SIG-M5 treated with dmso at 0.1 percent for 504 hours (cell line): ENCODE measurements around the gene CLCN4.

Experiments
- DNase-seq: peaks from one replicate; lab custom pipeline; 2025; ENCODE audit not compliant: unreplicated experiment; lab: John Stamatoyannopoulos, UW

The CLCN4 gene

DNA sequence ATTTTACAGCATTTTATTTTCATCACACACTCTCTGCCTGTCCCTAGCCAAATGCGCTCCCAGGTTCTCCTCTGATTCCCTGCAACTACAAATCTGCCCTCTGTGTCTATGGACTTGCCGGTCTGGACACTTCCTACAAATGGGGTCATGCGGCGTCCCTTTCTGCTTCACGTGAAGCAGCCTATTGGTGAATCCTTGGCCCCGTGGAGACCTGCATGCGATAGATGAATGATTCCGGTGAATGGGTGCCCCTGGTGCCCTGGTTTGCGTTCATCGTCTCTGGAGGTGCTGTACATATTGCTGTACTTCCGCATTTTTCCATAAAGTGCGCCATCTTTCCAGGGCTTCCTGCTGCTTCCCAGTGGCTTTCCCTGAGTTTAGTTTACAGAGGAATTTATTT, 27.5 kb upstream of the CLCN4 start:
- DNase-seq = no peak

DNA sequence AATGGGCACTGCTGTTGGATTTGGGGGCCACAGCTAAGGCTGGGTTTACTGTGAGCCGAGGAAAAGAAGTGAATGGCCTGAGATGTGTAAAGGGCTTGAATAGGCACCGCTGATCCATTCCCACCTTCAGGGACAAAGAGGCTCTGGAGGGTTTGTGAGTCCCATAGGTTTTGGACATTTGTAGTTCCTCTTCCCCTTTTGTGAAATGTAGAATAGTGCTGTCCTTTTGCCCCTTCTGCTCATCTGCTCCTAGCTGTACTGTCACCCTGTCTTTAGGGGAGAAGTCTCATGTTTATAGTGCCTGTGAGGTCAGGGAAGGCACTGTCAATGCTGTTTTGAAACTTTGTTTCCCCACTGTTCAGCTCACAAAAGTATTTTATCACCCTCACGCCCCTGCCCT, 26.4 kb upstream of the CLCN4 start:
- peak; percentile 4 for DNase-seq

DNA sequence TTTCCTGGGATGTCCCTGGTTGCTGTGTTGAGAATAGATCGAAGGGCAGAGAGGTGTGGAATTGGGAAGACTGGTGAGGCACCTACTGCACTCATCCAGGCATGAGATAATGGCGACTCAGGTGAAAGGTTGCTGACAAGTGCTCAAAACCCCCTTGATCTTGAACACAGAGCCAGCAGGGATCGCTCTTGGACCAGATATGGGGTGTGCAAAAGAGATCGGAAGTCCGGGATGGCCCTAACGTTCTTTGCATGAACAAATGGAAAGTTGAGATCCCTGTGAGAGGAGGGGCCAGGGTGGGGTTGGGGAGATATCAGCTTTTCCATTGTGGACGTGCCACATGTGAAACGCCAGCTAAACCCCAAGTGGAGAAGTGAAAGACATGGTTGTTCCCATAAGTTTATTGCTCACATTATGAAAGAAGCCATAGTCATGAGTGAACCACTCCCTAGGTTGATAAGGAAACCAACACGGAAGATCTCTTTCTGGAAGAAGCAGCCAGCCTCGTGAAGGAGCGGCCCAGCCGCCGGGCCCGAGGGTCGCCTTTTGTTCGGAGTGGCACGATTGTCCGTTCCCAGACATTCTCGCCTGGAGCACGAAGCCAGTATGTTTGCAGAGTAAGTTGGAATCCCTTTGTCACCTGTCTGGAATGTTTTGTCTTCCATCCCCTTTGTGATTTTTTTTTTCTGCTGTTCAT, 22.6 kb upstream of the CLCN4 start:
- no peak for DNase-seq

DNA sequence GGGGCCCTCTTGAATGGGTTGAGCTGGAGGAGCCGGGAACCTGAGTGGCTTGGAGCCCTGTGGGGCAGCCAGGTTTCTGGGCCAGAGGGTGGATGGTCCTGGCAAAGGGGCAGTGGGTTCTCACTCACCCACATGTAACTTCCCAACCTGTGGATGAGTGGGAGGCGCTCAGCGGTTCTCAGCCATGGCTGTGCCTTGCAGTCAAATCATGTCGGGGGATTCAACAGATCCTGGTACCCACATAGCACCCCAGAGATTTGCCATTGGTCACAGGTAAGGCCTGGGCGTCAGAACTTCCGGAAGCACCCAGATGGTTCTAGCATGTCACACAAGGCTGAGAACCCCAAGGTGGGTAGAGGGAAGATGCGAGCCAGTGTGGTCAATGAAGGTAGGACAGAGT, 21.9 kb upstream of the CLCN4 start:
- no peak for DNase-seq

DNA sequence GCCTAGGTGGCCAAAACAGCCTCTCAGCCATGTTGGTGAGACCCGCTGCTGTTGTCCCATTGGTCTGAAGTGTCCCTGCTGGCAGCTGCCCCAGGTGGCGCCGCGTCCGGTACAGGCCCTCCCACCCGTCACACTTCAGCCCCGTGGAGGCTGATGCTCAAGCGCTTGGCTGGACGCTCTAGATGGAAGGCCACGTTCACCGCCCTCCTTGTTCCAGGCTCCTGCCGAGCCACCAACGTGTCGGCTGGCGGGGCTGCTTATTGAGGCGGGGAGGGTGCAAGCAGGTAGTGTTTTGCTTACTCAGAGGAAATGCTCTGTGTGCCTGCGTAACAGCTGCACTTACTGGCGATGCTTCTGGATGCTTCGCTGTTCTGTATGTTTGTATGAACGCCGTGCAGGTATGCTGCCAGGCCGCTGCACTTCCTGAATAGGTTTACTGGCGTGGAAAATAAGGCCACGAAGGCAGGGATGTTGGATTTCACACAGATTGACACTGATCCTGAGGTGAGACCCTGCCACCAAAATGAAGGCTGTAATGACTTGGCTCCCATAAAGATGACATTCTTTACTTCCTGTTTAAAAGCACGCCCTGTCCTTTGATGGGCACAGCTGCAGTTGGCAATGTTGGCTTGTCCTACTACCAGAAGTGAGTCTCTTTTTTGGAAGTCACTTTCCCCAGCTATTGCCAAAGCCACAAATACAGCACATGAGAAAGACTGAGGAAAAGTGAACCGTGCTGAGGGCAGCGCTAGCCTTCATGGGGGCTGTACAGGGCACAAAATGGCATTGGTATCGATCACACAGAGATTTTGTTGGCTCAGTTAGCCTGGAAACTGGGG, 21.0 kb upstream of the CLCN4 start:
- no peak for DNase-seq

DNA sequence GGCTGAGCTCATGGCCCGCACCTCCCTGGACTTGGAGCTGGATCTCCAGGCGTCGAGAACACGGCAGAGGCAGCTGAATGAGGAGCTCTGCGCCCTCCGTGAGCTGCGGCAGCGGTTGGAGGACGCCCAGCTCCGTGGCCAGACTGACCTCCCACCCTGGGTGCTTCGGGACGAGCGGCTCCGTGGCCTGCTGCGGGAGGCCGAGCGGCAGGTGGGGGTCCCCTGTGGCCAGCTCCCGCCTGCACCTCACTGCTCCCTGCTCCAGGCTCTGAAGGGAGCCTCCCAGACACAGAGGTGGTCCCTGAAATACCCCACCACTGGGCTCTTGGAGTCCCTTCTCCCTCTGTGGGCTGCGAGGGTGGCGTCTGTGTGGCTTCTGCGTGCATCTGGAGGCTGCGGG, 18.0 kb upstream of the CLCN4 start:
- DNase-seq = no peak

DNA sequence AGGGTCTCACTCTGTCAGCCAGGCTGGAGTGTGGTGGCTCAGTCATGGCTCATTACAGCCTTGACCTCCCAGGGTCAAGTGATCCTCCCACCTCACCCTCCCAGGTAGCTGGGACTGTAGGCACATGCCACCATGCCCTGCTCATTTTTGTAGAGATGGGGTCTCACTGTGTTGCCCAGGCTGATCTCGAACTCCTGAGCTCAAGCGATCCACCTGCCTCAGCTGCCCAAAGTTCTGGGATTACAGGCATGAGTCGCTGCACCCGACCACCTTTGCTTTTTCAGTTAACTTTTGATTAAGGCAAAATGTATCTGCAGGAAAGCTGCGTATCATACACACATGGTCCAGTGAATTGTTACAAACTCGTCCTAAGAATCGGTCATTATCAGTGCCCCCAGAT, 16.5 kb upstream of the CLCN4 start:
- DNase-seq = no peak

DNA sequence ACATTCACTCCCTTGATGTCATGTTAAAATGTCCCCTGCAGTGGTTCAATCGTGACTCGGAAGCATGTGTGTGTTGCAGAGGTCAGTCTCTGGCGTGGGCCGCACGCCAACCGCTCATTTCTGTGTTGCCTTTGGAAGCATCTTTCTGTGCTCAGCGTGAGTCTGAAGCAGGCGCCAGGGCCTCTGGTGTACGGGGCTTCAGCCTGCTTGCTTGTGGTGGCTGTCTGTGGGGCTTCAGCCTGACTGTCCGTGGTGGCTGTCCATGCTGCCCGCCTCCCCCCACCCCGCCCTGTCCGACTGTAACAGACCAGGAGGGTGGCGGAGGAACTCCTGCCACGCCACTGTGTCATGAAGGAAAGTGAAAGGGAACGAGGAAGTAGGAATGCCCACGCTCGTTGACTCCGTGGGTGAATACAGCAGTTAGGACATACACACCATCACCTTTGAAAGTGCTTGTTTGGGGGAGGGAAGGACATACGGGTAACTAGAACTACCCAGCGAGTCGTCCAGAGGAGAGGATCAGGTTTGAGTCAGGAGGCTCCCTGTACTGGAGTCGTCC, 14.7 kb upstream of the CLCN4 start:
- DNase-seq = no peak

DNA sequence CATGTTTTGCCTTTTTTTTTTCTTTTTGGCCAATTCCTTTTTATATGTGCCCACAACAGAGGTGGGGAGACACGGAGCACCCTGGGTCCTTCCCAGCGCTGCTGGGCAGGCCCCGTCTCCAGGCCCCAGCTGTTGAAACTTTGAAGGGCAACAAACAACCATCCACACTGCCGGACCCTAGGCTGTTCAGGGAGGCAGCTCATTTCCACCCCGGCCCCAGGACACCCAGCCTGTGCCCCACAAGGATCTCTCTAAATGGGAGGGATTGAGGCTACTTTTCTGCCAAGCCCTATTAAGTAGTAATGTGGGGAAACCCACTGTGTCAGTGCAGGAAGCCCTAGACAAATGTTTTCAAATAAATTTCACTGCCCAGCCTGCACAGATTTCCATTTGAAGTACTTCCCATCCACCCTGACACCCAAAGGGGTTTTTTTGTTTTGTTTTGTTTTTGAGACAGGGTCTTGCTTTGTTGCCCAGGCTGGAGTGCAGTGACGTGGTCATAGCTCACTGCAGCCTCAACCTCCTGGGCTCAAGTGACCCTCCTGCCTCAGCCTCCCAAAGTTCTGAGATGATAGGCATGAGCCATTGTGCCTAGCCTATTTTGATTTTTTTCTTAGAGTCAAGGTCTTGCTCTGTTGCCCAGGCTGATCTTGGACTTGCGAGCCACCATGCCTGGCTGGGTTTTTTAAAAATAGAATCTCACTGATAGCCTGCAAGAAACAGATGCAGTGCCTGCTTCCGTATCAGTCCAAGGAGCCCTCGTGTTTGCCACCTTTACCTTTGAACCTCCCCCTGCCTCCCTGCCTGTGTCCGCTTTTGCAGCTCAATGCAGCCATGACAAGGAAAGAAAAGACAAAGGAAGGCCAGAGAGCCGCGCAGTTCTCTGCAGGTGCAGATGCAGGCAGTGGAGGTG, 13.4 kb upstream of the CLCN4 start:
- DNase-seq = no peak

DNA sequence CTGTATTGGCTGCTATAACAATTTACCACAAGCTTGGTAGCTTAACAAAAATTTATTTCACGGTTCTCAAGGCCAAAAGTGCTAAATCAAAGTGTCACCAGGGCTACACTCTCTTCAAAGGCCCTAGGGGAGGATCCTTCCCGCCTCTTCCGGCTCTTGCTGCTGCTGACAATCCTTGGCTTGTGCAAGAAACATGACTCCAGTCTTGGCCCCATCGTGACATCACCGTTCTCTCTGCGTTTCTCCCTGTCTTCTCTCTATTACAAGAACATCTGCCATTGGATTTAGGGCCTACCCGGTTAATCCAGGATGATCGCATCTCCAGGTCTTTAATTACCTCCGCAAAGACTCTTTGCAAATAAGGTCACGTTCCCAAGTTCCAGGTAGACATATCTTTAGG, 10.4 kb upstream of the CLCN4 start:
- no peak for DNase-seq

DNA sequence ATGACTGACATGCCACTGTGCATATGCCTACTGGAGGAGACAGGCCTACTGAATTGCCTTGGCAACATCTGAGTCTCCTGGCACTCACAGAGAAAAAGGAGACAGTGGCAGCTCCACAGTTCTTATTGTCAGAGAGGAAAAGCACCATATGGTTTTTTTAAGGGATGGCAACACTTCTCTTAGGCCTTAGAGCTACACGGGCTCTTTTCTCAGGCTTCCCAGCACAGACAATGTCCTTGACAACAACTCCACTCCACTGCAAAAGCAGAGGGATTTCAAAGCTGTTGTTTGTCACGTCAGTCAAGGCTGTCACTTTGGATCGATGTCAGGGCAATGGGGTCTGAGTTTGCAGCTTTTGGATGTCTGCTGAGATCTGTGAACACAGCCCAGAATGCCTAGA, 4.7 kb upstream of the CLCN4 start:
- DNase-seq = no peak

DNA sequence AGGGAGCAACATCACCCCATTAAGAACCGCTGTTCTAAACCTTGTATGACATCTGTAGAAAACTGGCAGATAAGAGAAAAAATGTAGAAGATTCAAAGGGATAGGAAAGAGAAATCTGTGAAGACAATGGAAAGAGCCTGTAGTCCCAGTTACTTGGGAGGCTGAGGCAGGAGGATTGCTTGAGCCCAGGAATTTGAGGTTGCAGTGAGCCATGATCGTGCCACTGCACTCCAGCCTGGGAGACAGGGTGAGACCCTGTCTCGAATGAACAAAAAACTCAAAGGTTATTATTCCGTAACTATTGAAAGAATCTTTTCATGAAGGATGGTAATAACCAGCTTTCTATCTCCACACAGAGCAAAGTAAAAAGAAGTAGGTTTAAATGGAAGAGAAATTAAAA, 1.6 kb upstream of the CLCN4 start:
- DNase-seq = no peak

DNA sequence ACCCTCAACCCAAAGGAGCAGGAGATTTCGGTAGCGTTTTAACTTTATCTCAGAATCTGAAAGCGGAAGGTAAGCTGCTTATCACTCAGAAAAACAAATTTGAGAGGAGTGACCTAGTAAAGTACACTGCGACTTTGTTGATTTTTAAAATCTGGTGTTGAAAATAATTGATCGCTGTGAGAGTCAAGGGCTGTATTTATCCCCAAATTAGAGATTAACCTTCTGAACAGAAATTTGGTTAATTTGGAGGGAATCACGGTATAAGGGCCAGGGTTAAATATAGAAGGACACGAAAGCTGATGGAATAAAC, 212 bp downstream of the CLCN4 start:
- no peak for DNase-seq

DNA sequence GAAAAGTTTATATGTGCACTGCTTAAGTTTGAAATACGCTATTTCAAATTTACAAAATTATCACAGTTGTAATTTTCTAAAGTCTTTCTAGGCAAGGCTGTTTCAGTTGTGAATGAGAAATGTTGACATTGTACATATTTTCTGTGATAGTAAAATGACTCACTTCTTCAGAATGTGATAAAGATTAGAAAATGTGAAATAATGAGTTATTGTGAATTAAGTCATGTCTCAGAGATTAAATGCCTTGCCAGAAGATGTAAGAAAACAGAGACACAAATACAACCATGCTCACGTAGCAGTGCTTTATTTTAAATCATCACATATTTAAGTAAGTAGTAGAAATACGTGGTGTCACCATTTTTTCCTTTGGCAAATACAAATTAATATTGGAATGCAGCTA, 768 bp downstream of the CLCN4 start:
- DNase-seq = no peak

DNA sequence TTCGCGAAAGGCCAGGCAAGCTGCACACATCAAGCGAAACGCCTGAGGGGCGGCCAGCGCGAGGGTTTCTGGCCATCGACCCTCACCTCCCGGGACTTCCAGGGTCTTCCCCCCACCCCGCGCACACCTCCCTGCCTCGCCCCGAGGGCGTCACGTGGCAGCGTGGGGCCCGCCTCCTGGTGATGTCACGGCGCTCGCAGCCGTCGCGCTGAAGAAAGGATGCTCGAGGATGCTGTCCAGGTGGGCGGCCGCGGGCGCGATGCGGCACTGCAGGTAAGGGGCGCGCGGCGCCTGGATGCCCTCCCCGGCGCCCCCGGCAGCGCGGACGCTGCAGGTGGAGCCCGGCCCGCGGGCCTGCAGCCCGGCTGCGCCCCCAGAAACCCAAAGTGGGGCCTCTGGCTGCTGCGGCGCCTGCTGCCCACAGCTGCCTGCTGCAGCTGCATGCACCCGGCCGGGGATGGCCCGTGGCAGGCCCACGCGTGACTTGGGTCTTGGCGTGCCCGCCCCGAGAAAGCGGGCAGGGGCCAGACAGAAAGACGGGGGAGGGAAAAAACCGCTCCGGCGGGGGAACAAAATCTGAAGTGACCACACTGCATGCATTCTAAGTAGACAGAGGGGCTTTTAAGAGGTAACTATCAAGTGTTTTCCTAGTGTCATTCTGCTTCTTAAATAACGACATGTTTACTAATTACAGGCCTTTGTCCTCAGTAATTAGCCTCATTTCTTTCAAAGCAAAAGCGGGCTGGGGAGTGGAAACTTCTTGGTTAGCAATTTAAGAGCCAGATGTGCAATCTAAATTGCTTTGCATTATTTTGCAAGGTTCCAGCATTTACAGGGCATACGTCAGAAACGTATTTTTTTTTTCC, 1.7 kb downstream of the CLCN4 start:
- DNase-seq = no peak

DNA sequence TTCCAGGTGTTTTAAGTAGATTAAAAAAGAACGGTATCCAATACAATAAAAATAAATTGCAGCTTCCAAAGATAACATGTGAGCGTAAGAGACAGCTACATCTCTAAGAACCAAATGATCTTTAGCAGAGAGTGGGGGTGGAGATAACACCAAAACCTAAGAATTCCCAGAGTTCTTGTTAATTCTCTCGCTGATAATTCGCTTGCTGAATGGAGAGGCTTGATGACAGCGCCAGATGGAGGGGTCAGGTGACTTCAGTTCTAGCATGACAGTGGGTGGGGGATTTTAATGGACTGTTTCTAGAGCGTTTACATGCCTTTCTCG, 2.3 kb downstream of the CLCN4 start:
- no peak for DNase-seq

DNA sequence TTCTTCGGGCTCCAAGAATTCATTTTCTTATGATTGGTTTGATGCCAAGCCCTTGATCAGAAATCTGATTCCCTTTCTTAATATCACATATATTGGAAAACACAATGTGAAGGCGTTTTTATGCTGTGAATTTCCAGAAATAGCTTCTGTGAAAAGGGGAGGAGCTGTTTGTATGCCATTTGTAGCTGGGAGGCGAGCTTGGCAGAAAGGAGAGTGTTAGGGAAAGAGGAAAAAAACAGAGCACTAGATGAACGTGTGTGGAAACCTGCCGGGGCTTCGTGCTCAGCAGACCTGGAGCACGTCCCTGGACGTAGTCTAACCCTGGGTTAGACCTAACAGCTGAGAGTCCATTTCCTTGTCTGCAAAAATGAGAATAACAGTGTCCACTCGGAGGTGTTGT, 3.4 kb downstream of the CLCN4 start:
- no peak for DNase-seq

DNA sequence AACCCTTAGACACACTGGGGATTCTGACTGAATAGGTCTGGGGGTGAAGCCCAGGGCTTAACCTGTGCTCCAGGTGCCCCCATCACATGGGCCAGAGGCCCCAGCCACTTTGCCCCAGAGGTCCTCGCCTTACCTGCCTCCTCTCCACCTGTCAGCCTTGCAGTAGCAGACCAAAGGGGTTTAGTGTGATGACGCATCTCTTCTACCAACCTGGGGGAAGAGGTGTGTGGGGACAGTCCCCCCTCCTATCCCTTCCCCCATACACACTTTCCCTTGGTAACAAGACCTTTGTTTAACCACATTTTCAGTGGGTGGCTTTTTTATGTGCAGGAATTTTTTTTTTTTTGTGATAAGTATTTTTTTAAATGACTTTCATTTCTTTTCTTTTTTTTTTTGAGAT, 6.3 kb downstream of the CLCN4 start:
- no peak for DNase-seq

DNA sequence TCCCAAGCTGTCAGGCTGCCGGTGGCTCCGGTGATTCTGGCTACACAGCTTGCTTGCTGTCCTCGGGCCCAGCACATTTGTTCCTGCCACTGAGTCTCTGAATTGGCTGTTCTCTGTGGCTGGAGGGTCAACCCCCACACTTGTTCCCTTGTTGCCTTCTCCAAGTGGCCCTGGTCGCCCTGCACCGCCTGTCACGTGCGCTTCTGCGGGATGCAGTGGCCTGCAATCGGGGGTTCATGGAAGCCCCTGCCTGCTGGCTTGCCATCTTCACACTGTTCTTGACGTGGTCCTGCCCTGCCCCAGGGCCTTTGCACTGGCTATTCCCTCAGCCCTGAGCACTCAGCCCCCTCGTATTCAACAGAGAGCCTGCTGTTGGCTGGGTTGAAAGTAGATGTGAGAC, 8.1 kb downstream of the CLCN4 start:
- no peak for DNase-seq

DNA sequence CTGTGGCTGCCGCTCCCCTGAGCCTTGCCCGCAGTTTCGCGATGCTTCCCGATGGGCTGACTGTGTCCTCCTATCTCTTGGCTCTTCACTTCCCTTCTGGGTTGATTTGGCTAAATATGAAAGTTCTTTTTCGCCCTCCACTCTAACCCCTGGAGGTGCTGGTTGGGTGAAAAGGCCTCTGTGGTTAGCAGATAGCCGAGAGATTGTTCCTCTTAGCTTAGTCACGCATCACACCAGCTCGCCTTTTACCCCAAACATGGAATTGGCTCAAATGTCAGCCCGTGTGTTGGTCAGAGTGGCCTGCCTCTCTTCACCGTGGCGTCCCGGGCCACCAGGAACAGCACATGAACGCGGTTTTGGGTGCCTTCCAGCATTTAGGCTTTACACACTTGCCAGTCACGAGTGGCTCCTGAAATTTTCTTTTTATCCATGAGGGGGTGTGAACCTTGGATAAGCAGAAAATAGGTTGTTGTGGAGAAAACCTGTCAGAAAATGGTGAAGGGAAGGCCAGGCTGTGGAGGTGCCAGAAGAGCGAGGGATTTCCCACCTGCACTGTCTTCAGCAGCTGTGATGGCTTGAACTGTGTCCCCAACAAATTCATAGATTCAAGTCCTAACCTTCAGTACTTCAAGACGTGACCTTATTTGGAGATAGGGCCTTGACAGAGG, 8.9 kb downstream of the CLCN4 start:
- DNase-seq = peak; percentile 35
